Astrocyte (in vitro differentiated cells and primary cell): ENCODE results near the gene MYO1A. TPM values are rescaled to one million over a fixed set of nuclear protein-coding genes. Genes with fewer than 3 reads are reported as not detected.

ENCODE experiments used
- DNase-seq: peaks from one replicate; pipeline ENCODE4 v3.0.0-alpha.2; 2010; ENCODE audit warnings: low read depth
- FAIRE-seq: peaks from 2 replicates; lab custom pipeline; 2011; peaks lifted over from hg19 to GRCh38; lab: Jason Lieb, UNC
- H2AFZ ChIP-seq: 2 replicates; pipeline ENCODE4 v1.6.0; 2012; ENCODE audit warnings: low read depth, low read length, inconsistent platforms
- H3K27ac ChIP-seq: 2 replicates; pipeline ENCODE4 v1.5.1; 2011; ENCODE audit warnings: low read depth, low read length, inconsistent platforms
- H3K27me3 ChIP-seq: 2 replicates; pipeline ENCODE4 v1.6.0; 2011; ENCODE audit warnings: low read length, inconsistent platforms; ENCODE audit not compliant: insufficient read depth
- H3K36me3 ChIP-seq: 2 replicates; pipeline ENCODE4 v1.5.1; 2011; ENCODE audit warnings: low read length, inconsistent platforms; ENCODE audit not compliant: insufficient read depth
- H3K4me1 ChIP-seq: 2 replicates; pipeline ENCODE4 v1.5.1; 2011; ENCODE audit warnings: low read length, inconsistent platforms; ENCODE audit not compliant: insufficient read depth
- H3K4me2 ChIP-seq: 2 replicates; pipeline ENCODE4 v1.6.0; 2012; ENCODE audit warnings: low read length, inconsistent platforms
- H3K4me3 ChIP-seq: 2 replicates; pipeline ENCODE4 v1.5.1; 2011; ENCODE audit warnings: low read depth, mild to moderate bottlenecking, low read length, inconsistent platforms; ENCODE audit not compliant: insufficient read depth
- H3K79me2 ChIP-seq: 2 replicates; pipeline ENCODE4 v1.6.0; 2012; ENCODE audit warnings: mild to moderate bottlenecking, low read length, inconsistent platforms; ENCODE audit not compliant: insufficient read depth
- H3K9ac ChIP-seq: 2 replicates; pipeline ENCODE4 v1.6.0; 2012; ENCODE audit warnings: mild to moderate bottlenecking, low read length, inconsistent platforms
- H3K9me3 ChIP-seq: 2 replicates; pipeline ENCODE4 v1.5.1; 2012; ENCODE audit warnings: low read depth, mild to moderate bottlenecking, low read length, inconsistent platforms; ENCODE audit not compliant: insufficient read depth
- H4K20me1 ChIP-seq: 2 replicates; pipeline ENCODE4 v1.6.0; 2012; ENCODE audit warnings: low read length, inconsistent platforms; ENCODE audit not compliant: insufficient read depth
- H3K27ac Mint-ChIP-seq: one replicate; pipeline ENCODE4 v1.8.0; 2021; ENCODE audit warnings: mild to moderate bottlenecking, mixed read lengths; ENCODE audit not compliant: unreplicated experiment
- H3K27me3 Mint-ChIP-seq: one replicate; pipeline ENCODE4 v1.8.0; 2021; ENCODE audit warnings: low read depth, mixed read lengths; ENCODE audit not compliant: unreplicated experiment
- H3K36me3 Mint-ChIP-seq: one replicate; pipeline ENCODE4 v1.8.0; 2021; ENCODE audit warnings: low read depth, mixed read lengths; ENCODE audit not compliant: unreplicated experiment
- H3K4me1 Mint-ChIP-seq: one replicate; pipeline ENCODE4 v1.8.0; 2021; ENCODE audit warnings: low read depth, mixed read lengths; ENCODE audit not compliant: unreplicated experiment
- H3K4me3 Mint-ChIP-seq: one replicate; pipeline ENCODE4 v1.8.0; 2021; ENCODE audit warnings: mild to moderate bottlenecking, moderate library complexity, mixed read lengths; ENCODE audit not compliant: unreplicated experiment
- H3K9me3 Mint-ChIP-seq: one replicate; pipeline ENCODE4 v1.8.0; 2021; ENCODE audit warnings: mild to moderate bottlenecking, mixed read lengths; ENCODE audit not compliant: unreplicated experiment
- CTCF ChIP-seq: IDR thresholded peaks from 2 replicates; pipeline ENCODE4 v1.5.1; 2011; ENCODE audit warnings: low read depth, mild to moderate bottlenecking, inconsistent platforms, low read length, moderate library complexity; ENCODE audit not compliant: insufficient read depth
- EZH2 ChIP-seq: IDR thresholded peaks from 2 replicates; pipeline ENCODE4 v1.6.1; 2012; ENCODE audit warnings: mild to moderate bottlenecking, low read length, inconsistent platforms; ENCODE audit not compliant: insufficient read depth
- total RNA-seq: library from RNA; stranded (reverse); gene quantifications from 2 replicates; pipeline ENCODE4 v1.2.1, GENCODE V29; 2021

Gene MYO1A
- total RNA-seq, 1 donor from 2014 or later = 0.34 TPM

GRCh38 chr12:57097554-57097835 is 47.6 kb upstream of the MYO1A start:
- Mint-ChIP-seq H3K4me1 (peaks cover 41% of the 10 kb centered on the region), H3K4me3 (no peak overlapping the region), H3K27me3 (no peaks in the 10 kb centered on the region), H3K9me3 (no peaks in the 10 kb centered on the region), H3K27ac (no peak overlapping the region), H3K36me3 (peaks cover 15% of the 10 kb centered on the region)
- no peak for FAIRE-seq
- Histone ChIP-seq H3K4me2 (no peak overlapping the region), H3K4me1 (peaks cover 30% of the 10 kb centered on the region), H2AFZ (no peak overlapping the region), H3K36me3 (peaks cover 20% of the 10 kb centered on the region), H3K27me3 (no peaks in the 10 kb centered on the region), H3K27ac (no peak overlapping the region), H4K20me1 (peaks cover 29% of the 10 kb centered on the region), H3K9me3 (no peaks in the 10 kb centered on the region), H3K9ac (no peak overlapping the region), H3K79me2 (peaks cover 18% of the 10 kb centered on the region), H3K4me3 (no peak overlapping the region)
- no peak for DNase-seq
- TF ChIP-seq EZH2 (no peak), CTCF (no peak)

GRCh38 chr12:57096748-57097553 is 47.0 kb upstream of the MYO1A start:
- Histone ChIP-seq H3K27me3 (no peaks in the 10 kb centered on the region), H3K27ac (no peak overlapping the region), H3K9ac (no peak overlapping the region), H3K79me2 (peaks cover 23% of the 10 kb centered on the region), H3K4me1 (peaks cover 33% of the 10 kb centered on the region), H3K36me3 (peaks cover 24% of the 10 kb centered on the region), H3K9me3 (no peaks in the 10 kb centered on the region), H3K4me2 (no peak overlapping the region), H3K4me3 (no peak overlapping the region), H2AFZ (no peak overlapping the region), H4K20me1 (peaks cover 34% of the 10 kb centered on the region)
- Mint-ChIP-seq H3K36me3 (peaks cover 17% of the 10 kb centered on the region), H3K4me1 (peaks cover 41% of the 10 kb centered on the region), H3K9me3 (no peaks in the 10 kb centered on the region), H3K27me3 (no peaks in the 10 kb centered on the region), H3K4me3 (no peak overlapping the region), H3K27ac (peak overlapping the region; percentile 37)
- FAIRE-seq (no peak), DNase-seq (no peak)
- TF ChIP-seq EZH2 = no peak
- no peak for TF ChIP-seq CTCF

GRCh38 chr12:57096099-57096572 is 46.2 kb upstream of the MYO1A start:
- H3K36me3 ChIP-seq = peaks cover 28% of the 10 kb centered on the region
- peak overlapping the region; percentile 43 for H3K27ac Mint-ChIP-seq
- H3K4me3 ChIP-seq = no peak overlapping the region
- H4K20me1 ChIP-seq = peaks cover 42% of the 10 kb centered on the region
- TF ChIP-seq EZH2 (no peak), CTCF (no peak)
- H3K79me2 ChIP-seq = peaks cover 32% of the 10 kb centered on the region
- H3K9me3 Mint-ChIP-seq = no peaks in the 10 kb centered on the region
- peaks cover 40% of the 10 kb centered on the region for H3K4me1 ChIP-seq
- H3K27ac ChIP-seq = no peak overlapping the region
- H3K36me3 Mint-ChIP-seq = peaks cover 19% of the 10 kb centered on the region
- FAIRE-seq (no peak), DNase-seq (no peak)
- peaks cover 41% of the 10 kb centered on the region for H3K4me1 Mint-ChIP-seq
- no peak overlapping the region for H3K4me3 Mint-ChIP-seq
- H3K4me2 ChIP-seq = no peak overlapping the region
- no peaks in the 10 kb centered on the region for H3K27me3 Mint-ChIP-seq
- no peaks in the 10 kb centered on the region for H3K27me3 ChIP-seq
- H3K9ac ChIP-seq = no peak overlapping the region
- H3K9me3 ChIP-seq = no peaks in the 10 kb centered on the region
- H2AFZ ChIP-seq = no peak overlapping the region
